Activated naive CD8-positive, alpha-beta T cell treated with anti-CD3 and anti-CD28 coated beads, Interleukin-2, amount 50 U/mL, for 24 hours (primary cell): Measurements from ENCODE around the gene PHACTR1.

Source experiments
- ATAC-seq: fragments of 150-1000 bp; cut with Tn5 transposase; one replicate; pipeline ENCODE4 v1.10.0; 2021
- DNase-seq: peaks from one replicate; pipeline ENCODE4 v3.0.0; 2021
- H3K27ac Mint-ChIP-seq: one replicate; pipeline ENCODE4 v1.8.0; 2021; ENCODE audit warnings: mild to moderate bottlenecking, mixed read lengths
- H3K27me3 Mint-ChIP-seq: one replicate; pipeline ENCODE4 v1.8.0; 2021; ENCODE audit warnings: mixed read lengths
- H3K36me3 Mint-ChIP-seq: one replicate; pipeline ENCODE4 v1.8.0; 2021; ENCODE audit warnings: low read depth, mixed read lengths
- H3K4me1 Mint-ChIP-seq: one replicate; pipeline ENCODE4 v1.8.0; 2021; ENCODE audit warnings: mixed read lengths
- H3K4me3 Mint-ChIP-seq: one replicate; pipeline ENCODE4 v1.8.0; 2021; ENCODE audit warnings: mild to moderate bottlenecking, moderate library complexity, mixed read lengths
- H3K9me3 Mint-ChIP-seq: one replicate; pipeline ENCODE4 v1.8.0; 2021; ENCODE audit warnings: mixed read lengths

Gene PHACTR1

DNA sequence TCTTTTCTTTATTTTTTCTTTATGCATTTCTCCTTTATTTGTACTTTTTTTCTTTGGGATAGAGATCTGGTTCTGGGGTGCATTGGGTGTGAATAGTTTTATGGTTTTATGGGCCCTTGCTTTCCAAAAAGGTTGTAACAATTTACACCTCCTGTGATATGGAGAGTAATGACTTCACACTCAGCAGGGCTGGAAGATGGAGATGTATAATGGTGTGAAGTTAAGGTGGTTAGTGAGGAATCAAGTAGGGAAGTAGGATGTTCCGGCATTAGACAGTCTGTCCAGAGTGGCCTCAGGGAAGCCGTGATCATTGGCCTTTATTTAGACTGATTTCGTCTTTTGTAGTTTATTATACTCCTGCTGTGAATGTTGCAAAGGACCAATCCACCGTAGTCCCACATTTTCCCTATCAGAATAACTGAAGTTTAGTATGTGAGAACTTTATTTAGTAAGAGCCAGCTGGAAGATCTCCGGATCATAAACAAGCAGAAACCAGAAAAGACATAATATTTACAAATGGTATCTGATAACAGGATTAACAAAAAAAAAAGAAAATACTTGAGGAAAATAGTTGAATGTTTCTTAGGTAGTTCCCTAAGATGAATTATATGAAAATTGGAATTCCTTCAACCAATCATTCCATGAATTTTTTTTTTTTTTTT, 356.2 kb downstream of the PHACTR1 start:
- DNase-seq: no peak
- no peak overlapping the region for H3K27ac Mint-ChIP-seq
- H3K27me3 Mint-ChIP-seq: peaks cover 2% of the 10 kb centered on the region
- H3K9me3 Mint-ChIP-seq: no peaks in the 10 kb centered on the region
- H3K4me3 Mint-ChIP-seq: no peak overlapping the region
- no peak for ATAC-seq
- no peaks in the 10 kb centered on the region for H3K36me3 Mint-ChIP-seq
- peaks cover 2% of the 10 kb centered on the region for H3K4me1 Mint-ChIP-seq

DNA sequence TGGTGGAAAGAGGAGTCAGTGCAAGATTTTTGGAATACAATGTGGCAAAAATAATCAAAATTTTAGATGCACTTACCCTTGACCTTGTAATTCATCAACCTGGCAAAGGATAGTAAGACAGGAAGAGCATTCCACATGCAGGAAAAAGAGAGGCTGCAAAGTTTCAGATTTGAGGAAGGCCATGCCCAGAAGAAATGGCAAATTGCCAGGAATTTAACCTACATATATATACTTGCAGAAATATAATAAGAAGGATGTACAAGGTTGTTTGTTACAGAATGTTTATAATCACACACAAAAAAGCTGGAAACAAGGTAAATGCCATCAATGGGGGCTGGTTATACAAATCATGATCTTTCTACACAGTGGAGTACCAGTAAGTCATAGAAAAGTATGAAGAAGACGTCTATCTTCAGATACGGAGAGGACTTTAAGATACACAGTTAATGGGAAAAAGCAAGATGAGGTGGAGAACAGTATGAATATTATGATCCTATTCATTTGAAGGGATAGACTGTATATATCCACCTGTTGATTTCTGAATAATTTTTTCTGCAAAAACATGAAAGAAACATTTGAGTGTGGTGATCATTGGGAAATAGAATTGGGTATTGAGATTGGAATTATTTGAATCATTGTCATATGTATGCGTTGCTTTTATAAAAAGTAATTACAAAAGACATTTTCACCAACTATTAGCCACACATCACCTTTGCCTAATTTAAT, 358.0 kb downstream of the PHACTR1 start:
- Mint-ChIP-seq H3K4me1 (no peaks in the 10 kb centered on the region), H3K27me3 (peaks cover 2% of the 10 kb centered on the region), H3K9me3 (no peaks in the 10 kb centered on the region), H3K4me3 (no peak overlapping the region), H3K36me3 (no peaks in the 10 kb centered on the region), H3K27ac (no peak overlapping the region)
- DNase-seq (no peak), ATAC-seq (no peak)

DNA sequence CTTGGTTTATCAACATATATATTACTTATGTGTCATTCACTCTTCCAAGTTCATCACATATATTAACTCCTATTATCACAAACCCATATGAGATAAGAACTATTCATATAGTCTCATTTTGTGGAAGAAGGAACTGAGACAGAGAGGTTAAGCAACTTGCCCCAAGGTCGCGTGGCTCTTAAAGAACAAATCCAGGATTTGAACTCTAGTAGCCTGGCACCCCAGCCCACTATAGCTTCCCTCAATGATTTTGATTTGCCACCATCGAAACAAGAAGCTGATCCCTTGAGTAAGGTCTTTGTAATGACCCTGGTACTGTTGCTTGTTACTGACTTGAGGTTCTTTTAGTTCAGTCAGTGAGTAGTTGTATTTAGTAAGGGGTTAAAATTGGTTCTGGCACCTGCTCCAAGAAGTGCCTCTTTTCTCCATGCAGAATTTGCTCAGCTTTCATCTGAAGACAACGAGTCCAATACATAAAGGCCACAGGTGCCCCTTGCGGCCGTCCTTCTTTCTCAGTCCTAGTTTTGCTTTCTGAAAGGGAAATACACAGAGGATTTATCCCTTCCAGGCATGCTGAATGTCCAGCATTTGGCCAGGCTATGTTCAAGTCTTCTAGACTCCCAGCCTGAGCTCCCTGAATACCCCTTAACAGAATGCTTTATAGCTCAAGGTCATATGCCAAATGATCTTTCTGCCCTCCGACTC, 358.7 kb downstream of the PHACTR1 start:
- H3K27ac Mint-ChIP-seq: no peak overlapping the region
- no peaks in the 10 kb centered on the region for H3K9me3 Mint-ChIP-seq
- no peak overlapping the region for H3K4me3 Mint-ChIP-seq
- DNase-seq (no peak), ATAC-seq (no peak)
- H3K36me3 Mint-ChIP-seq: no peaks in the 10 kb centered on the region
- no peaks in the 10 kb centered on the region for H3K4me1 Mint-ChIP-seq
- peaks cover 2% of the 10 kb centered on the region for H3K27me3 Mint-ChIP-seq

DNA sequence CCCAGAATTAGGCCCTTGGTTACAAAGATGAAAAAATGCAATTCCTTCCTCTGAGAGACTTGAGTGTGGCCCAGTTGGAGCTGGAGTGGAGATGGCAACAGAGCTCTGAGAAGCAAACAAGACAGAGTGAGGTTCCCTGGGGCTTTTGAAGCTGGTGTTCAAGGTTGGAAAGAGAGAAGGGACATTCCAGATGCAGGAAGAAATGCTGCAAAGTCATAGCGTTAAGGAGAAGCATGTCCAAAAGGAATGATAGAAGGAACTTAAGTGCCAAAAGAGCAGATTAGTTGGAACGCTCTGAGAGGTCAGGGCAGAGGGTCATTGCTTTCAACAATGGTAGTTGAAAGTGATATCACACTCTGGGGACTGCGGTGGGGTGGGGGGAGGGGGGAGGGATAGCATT, 360.0 kb downstream of the PHACTR1 start:
- Mint-ChIP-seq H3K27me3 (peaks cover 2% of the 10 kb centered on the region), H3K4me1 (no peaks in the 10 kb centered on the region), H3K27ac (no peak overlapping the region), H3K4me3 (no peak overlapping the region), H3K36me3 (no peaks in the 10 kb centered on the region), H3K9me3 (no peaks in the 10 kb centered on the region)
- ATAC-seq (no peak), DNase-seq (no peak)

DNA sequence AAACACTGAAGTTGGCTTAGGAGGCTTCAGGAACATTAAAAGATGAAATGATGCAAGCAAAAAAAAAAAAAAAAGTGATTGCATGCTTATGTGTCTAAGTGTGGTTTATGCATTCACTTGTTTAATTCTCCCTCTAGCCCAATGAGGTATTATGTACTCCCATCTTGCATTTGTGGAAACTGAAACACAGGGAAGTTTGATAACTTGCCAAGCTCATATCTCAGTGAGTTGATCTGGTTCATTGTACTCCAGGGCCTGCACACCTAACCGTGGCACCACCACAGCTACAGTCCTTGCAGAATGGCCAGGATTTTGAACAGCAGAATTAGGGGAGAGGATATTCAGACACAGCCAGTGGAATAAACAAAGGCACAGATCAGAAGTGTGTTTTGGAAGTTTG, 360.6 kb downstream of the PHACTR1 start:
- Mint-ChIP-seq H3K4me3 (no peak overlapping the region), H3K4me1 (no peaks in the 10 kb centered on the region), H3K9me3 (no peaks in the 10 kb centered on the region), H3K27ac (no peak overlapping the region), H3K36me3 (no peaks in the 10 kb centered on the region), H3K27me3 (peaks cover 2% of the 10 kb centered on the region)
- no peak for ATAC-seq
- no peak for DNase-seq

DNA sequence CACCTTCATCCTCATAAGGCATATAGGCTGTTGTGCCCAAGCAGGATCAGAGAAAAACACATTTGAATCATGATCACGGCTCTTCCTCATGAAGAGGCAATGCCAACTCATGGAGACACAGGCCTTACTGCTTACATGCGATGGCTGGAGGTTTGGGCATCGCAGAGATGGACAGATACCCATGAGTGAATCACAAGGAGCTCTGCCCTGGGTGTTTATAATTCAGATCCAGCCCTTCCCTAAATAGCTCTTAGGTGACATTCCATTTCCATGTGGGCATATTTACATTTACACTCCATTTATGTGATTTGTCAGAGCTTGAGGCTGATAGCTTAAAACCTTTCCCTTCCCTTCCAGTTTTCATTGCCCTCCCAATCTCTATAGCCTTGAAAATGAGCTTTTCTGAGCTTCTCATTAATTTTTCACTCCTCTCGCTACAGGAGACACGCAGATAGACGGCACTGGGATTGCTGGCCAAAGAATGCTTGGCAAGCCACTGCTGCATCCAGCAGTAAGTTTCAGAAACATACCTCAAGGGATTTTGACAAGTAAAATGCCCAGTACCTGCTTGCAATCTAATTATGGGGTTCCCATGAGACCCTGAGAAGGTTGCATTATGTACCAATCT, 362.6 kb downstream of the PHACTR1 start:
- H3K4me3 Mint-ChIP-seq: no peak overlapping the region
- ATAC-seq (no peak), DNase-seq (no peak)
- H3K4me1 Mint-ChIP-seq: no peaks in the 10 kb centered on the region
- H3K27me3 Mint-ChIP-seq: peaks cover 2% of the 10 kb centered on the region
- no peaks in the 10 kb centered on the region for H3K36me3 Mint-ChIP-seq
- peaks cover 3% of the 10 kb centered on the region for H3K9me3 Mint-ChIP-seq
- H3K27ac Mint-ChIP-seq: no peak overlapping the region

DNA sequence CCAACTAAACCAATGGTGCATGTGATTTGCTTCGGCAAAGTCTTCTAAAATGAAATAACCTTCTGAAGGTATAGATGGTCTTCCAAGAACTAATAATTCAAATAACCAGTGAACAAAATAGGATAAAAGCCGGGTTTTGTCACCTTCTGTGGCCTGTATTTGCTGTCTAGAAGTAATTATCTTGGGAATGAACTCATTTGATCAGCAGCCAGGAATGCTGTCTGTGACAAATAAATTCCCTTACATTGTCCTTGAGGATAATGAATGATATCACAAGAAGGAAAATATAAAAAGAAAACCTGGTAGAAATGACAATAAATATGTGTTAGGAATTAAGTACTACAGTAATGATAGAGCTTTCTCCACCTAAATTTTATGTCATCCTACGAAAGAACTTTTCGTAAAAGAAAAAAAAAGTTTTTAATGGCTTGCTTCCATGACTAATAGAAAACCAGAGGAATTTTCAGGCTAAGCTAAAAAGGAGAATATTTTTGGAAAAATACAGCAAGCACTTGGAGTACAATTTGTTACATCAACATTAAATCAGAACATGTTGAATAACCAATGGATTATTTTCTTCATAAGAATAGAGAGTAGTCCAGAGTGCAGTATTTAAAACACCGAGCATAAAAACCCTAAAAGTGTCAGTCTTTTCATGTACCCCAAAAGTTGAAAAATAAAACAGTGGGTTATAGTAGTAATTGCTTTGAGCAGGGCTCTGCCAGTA, 364.1 kb downstream of the PHACTR1 start:
- H3K36me3 Mint-ChIP-seq: no peaks in the 10 kb centered on the region
- no peak overlapping the region for H3K4me3 Mint-ChIP-seq
- ATAC-seq (no peak), DNase-seq (no peak)
- no peak overlapping the region for H3K27ac Mint-ChIP-seq
- H3K27me3 Mint-ChIP-seq: peaks cover 2% of the 10 kb centered on the region
- H3K9me3 Mint-ChIP-seq: peaks cover 3% of the 10 kb centered on the region
- no peaks in the 10 kb centered on the region for H3K4me1 Mint-ChIP-seq

DNA sequence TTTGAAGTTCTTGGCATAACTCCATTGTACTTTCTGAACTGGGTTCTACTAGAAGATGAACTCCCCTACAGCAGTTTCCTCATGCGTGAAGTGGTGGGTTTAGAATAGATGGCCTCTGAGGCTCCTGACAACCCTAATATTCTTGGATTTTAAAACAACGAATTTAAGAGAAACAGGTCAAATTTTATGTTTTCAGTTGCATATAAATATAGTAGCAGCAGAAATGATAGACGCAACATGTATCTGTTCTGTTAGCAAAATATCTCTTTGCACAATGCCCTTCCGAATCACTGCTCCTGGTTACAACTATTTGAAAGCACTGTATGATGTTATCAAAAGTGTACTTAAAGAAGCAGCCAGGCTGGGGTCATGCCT, 364.6 kb downstream of the PHACTR1 start:
- H3K27me3 Mint-ChIP-seq: peaks cover 2% of the 10 kb centered on the region
- DNase-seq: no peak
- H3K4me1 Mint-ChIP-seq: no peaks in the 10 kb centered on the region
- H3K4me3 Mint-ChIP-seq: no peak overlapping the region
- no peak for ATAC-seq
- no peaks in the 10 kb centered on the region for H3K36me3 Mint-ChIP-seq
- H3K27ac Mint-ChIP-seq: no peak overlapping the region
- peaks cover 3% of the 10 kb centered on the region for H3K9me3 Mint-ChIP-seq

DNA sequence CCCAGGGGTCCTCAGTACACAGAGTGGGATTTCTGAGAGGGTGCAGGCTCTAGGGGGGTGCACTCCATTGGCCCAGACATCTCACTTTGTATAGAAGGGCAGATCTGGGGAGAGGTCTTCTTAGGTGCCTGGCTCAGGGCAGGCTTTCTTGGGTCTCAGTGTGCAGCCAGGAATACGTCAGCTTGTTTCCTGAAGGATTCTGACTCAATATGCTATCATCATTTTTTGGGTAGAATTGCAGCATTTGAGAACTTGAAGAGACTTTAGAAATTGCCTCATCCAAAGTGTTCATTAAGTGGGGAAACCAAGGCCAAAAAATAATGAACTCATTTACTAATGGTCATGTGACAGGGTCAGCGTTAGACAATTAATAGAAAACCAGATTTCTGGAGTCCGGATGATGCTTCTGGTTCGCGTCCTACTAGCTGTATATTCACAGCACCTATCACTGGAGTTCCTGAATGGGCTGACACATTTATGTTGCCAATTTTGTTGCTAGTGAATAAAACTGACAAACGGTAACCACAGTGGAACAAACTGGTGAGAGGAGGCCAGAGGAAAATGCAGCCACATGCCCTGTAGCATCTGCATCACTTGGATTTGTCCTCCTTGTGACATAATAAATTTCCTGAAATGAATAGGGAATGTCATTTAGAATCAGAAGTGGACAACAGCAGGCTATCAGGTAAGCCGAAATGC, 372.9 kb downstream of the PHACTR1 start:
- H3K4me1 Mint-ChIP-seq: no peaks in the 10 kb centered on the region
- no peak for ATAC-seq
- H3K9me3 Mint-ChIP-seq: peaks cover 4% of the 10 kb centered on the region
- no peaks in the 10 kb centered on the region for H3K36me3 Mint-ChIP-seq
- no peak overlapping the region for H3K27ac Mint-ChIP-seq
- no peak overlapping the region for H3K4me3 Mint-ChIP-seq
- no peak for DNase-seq
- peaks cover 4% of the 10 kb centered on the region for H3K27me3 Mint-ChIP-seq

DNA sequence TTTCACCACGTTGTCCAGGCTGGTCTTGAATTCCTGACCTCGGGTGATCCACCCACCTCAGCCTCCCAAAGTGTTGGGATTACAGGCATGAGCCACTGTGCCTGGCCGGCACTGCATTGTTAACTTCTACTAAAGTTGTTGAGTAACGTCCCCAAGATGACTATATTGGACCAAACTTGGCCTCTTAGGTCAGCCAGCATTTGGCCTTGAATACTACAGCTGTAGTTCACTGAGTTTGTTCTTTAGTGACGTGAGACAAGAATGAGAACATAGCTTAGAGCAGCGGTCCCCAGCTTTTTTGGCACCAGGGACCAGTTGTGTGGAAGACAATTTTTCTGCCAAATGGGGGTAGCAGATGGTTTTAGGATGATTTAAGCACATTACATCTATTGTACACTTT, 374.6 kb downstream of the PHACTR1 start:
- H3K9me3 Mint-ChIP-seq: peaks cover 4% of the 10 kb centered on the region
- ATAC-seq (no peak), DNase-seq (no peak)
- H3K4me3 Mint-ChIP-seq: no peak overlapping the region
- H3K27ac Mint-ChIP-seq: no peak overlapping the region
- no peaks in the 10 kb centered on the region for H3K4me1 Mint-ChIP-seq
- H3K27me3 Mint-ChIP-seq: peaks cover 4% of the 10 kb centered on the region
- no peaks in the 10 kb centered on the region for H3K36me3 Mint-ChIP-seq

DNA sequence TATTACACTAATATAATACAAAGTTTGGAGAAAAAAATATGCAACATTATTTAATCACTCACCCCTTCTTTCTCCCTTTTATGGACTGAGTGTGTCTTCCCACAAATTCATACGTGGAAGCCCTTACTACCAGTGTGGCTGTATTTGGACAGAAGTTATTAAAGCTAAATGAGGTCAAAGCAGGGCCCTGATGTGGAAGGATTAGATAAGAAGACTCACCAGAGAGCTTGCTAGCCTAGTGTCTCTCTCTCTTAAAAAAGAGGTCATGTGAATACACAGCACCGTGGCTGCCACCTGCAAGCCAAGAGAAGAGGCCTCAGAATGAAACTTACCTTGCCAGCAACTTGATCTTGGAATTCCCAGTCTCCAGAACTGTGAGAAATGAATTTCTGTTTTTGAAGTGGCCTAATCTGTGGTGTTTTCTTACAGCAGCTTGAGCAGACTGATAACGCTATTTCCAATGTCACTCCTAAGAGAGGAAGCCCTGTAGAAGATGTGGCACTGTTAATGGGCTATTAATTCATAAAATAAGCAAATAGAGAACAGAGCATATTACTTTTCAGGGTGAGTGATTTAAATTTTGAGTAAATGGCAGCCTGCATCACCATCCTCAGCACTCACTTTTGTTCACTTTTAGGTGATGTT, 378.3 kb downstream of the PHACTR1 start:
- Mint-ChIP-seq H3K27ac (no peak overlapping the region), H3K9me3 (no peaks in the 10 kb centered on the region), H3K4me3 (no peak overlapping the region), H3K36me3 (no peaks in the 10 kb centered on the region), H3K4me1 (no peaks in the 10 kb centered on the region), H3K27me3 (no peaks in the 10 kb centered on the region)
- ATAC-seq (no peak), DNase-seq (no peak)

DNA sequence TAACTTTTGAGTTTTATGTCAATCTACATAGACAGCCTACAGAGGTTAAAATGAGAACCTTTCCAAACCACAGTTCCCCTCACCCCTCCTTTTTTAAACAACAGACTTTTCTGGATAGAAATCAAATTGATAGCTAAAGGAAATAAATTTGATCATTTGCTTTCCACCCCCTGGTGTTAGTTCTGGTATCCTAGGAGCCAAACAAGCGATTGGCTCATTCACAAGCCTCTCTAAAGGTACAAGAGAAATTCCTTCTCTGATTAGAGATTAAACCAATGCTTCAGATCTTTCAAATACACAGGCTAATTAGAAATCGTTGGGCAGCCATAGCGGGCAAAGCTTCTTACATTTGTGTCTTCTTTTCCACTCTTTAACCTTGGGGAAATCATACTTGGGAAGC, 379.5 kb downstream of the PHACTR1 start:
- Mint-ChIP-seq H3K27me3 (no peaks in the 10 kb centered on the region), H3K27ac (no peak overlapping the region), H3K4me3 (no peak overlapping the region), H3K36me3 (no peaks in the 10 kb centered on the region), H3K9me3 (no peaks in the 10 kb centered on the region), H3K4me1 (no peaks in the 10 kb centered on the region)
- no peak for ATAC-seq
- no peak for DNase-seq

DNA sequence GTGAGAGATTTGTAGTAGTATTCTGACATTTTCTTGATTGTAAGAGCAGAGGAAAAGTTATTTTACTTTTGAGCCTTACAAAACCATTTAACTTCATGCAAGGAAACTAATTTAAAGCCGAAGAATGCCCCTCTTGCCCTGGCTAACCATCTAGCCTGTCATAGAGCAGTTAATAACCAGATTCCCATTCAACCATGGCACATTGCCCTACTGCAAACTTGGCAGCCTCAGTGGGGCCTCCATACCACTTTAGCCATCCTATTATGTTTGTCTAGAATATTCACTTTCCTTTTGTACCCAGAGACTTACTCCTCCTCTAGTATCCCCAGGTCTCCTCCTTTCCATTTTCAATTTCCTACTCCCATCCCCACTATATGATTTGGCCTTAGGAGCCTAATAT, 380.9 kb downstream of the PHACTR1 start:
- Mint-ChIP-seq H3K27ac (no peak overlapping the region), H3K27me3 (no peaks in the 10 kb centered on the region), H3K4me1 (no peaks in the 10 kb centered on the region), H3K4me3 (no peak overlapping the region), H3K36me3 (no peaks in the 10 kb centered on the region), H3K9me3 (no peaks in the 10 kb centered on the region)
- ATAC-seq (no peak), DNase-seq (no peak)
